Mesenchymal stem cell (in vitro differentiated cells and primary cell): ENCODE results near the gene BCL2L15.

Experiments used
- DNase-seq: peaks from one replicate; pipeline ENCODE4 v3.0.0-alpha.2; 2013
- H2AFZ ChIP-seq: one replicate; pipeline ENCODE4 v1.6.1; 2013; ENCODE audit warnings: low read depth, mild to moderate bottlenecking, control low read depth, inconsistent platforms, low read length, moderate library complexity
- H2AK5ac ChIP-seq: 2 replicates; pipeline ENCODE4 v1.6.1; 2013; ENCODE audit warnings: low read length, moderate library complexity, mild to moderate bottlenecking, inconsistent platforms; ENCODE audit not compliant: severe bottlenecking
- H2BK120ac ChIP-seq: one replicate; pipeline ENCODE4 v1.6.1; 2013; ENCODE audit warnings: low read depth, mild to moderate bottlenecking, inconsistent platforms, low read length, moderate library complexity
- H2BK12ac ChIP-seq, 2 experiments: one replicate each; pipeline ENCODE4 v1.6.1; 2013; ENCODE audit warnings: inconsistent platforms in 2 of 2, low read length in 2 of 2, mild to moderate bottlenecking in 2 of 2, moderate library complexity in 2 of 2, control low read depth in 1 of 2
- H2BK15ac ChIP-seq: one replicate; pipeline ENCODE4 v1.6.1; 2013; ENCODE audit warnings: mild to moderate bottlenecking, low read depth, inconsistent platforms; ENCODE audit not compliant: poor library complexity, severe bottlenecking
- H2BK5ac ChIP-seq: 2 replicates; pipeline ENCODE4 v1.6.1; 2013; ENCODE audit warnings: low read depth, mild to moderate bottlenecking, low read length, control low read depth, inconsistent platforms; ENCODE audit not compliant: poor library complexity, severe bottlenecking
- H3K14ac ChIP-seq, 2 experiments: one replicate each; pipeline ENCODE4 v1.6.1; 2013; ENCODE audit warnings: inconsistent platforms in 2 of 2, low read length in 2 of 2, control low read depth in 1 of 2, mild to moderate bottlenecking in 1 of 2, moderate library complexity in 1 of 2
- H3K18ac ChIP-seq, 2 experiments: one replicate each; pipeline ENCODE4 v1.6.1; 2013; ENCODE audit warnings: inconsistent platforms in 2 of 2, low read length in 2 of 2, control low read depth in 1 of 2, low read depth in 1 of 2, mild to moderate bottlenecking in 1 of 2
- H3K23ac ChIP-seq, 2 experiments: one replicate each; pipeline ENCODE4 v1.6.1; 2013; ENCODE audit warnings: inconsistent platforms in 2 of 2, low read length in 2 of 2, mild to moderate bottlenecking in 2 of 2, moderate library complexity in 2 of 2, control low read depth in 1 of 2
- H3K27ac ChIP-seq: 2 replicates; pipeline ENCODE4 v1.5.1; 2013; ENCODE audit warnings: mild to moderate bottlenecking, moderate library complexity, low read length, control low read depth, inconsistent platforms; ENCODE audit not compliant: poor library complexity, severe bottlenecking
- H3K27me3 ChIP-seq, 2 experiments: 2 replicates each; pipeline versions ENCODE4 v1.6.1 to v1.7.0; 2013; ENCODE audit warnings: low read length in 2 of 2, mild to moderate bottlenecking in 2 of 2, moderate library complexity in 2 of 2, control low read depth in 1 of 2, inconsistent platforms in 1 of 2; ENCODE audit not compliant: control insufficient read depth in 1 of 2, insufficient read depth in 1 of 2
- H3K36me3 ChIP-seq, 2 experiments: 2 replicates each; pipeline versions ENCODE4 v1.6.1 to v1.7.0; 2013; ENCODE audit warnings: low read length in 2 of 2, control low read depth in 1 of 2, inconsistent platforms in 1 of 2, low read depth in 1 of 2, mild to moderate bottlenecking in 1 of 2; ENCODE audit not compliant: insufficient read depth in 2 of 2, control insufficient read depth in 1 of 2
- H3K4ac ChIP-seq, 2 experiments: one replicate each; pipeline ENCODE4 v1.6.1; 2013; ENCODE audit warnings: inconsistent platforms in 2 of 2, low read length in 2 of 2, mild to moderate bottlenecking in 2 of 2, moderate library complexity in 2 of 2, control low read depth in 1 of 2, low read depth in 1 of 2
- H3K4me1 ChIP-seq: 2 replicates; pipeline ENCODE4 v1.6.1; 2013; ENCODE audit warnings: low read depth, low read length, control low read depth; ENCODE audit not compliant: control insufficient read depth, insufficient read depth
- H3K4me2 ChIP-seq: 2 replicates; pipeline ENCODE4 v1.6.1; 2013; ENCODE audit warnings: low read length, mild to moderate bottlenecking, inconsistent platforms; ENCODE audit not compliant: poor library complexity, severe bottlenecking
- H3K4me3 ChIP-seq, 2 experiments: 2 replicates each; pipeline versions ENCODE4 v1.5.1 to v1.7.0; 2013; ENCODE audit warnings: low read length in 2 of 2, mild to moderate bottlenecking in 2 of 2, control low read depth in 1 of 2, low read depth in 1 of 2; ENCODE audit not compliant: insufficient read depth in 1 of 2
- H3K79me1 ChIP-seq: replicated peaks from 2 replicates; pipeline ENCODE4 v1.6.1; 2013; ENCODE audit warnings: mild to moderate bottlenecking, control low read depth, low read length, inconsistent platforms; ENCODE audit not compliant: poor library complexity, severe bottlenecking
- H3K9ac ChIP-seq: 2 replicates; pipeline ENCODE4 v1.7.0; 2013; ENCODE audit warnings: mild to moderate bottlenecking, low read length, moderate library complexity
- H3K9me3 ChIP-seq: 2 replicates; pipeline ENCODE4 v1.7.0; 2013; ENCODE audit warnings: mild to moderate bottlenecking, low read length; ENCODE audit not compliant: control insufficient read depth
- H4K8ac ChIP-seq: one replicate; pipeline ENCODE4 v1.6.1; 2013; ENCODE audit warnings: inconsistent platforms, mild to moderate bottlenecking, low read length, moderate library complexity
- H4K91ac ChIP-seq: one replicate; pipeline ENCODE4 v1.6.1; 2013; ENCODE audit warnings: mild to moderate bottlenecking, low read length, inconsistent platforms
- WGBS: methylation state at CpG from one replicate; pipeline ENCODE4 v1.1.7; 2013; ENCODE audit warnings: mixed read lengths; 5-methylcytosine and 5-hydroxymethylcytosine counted together

The BCL2L15 gene

GRCh38 chr1:113876176-113876575 lies 11.2 kb downstream of the BCL2L15 start:
- Histone ChIP-seq H2AFZ (no peak overlapping the region), H2BK120ac (no peak overlapping the region), H4K91ac (no peak overlapping the region), H3K9ac (no peak overlapping the region), H3K4me3 (no peak overlapping the region), H2BK15ac (no peak overlapping the region), H4K8ac (no peak overlapping the region), H3K4ac (no peak overlapping the region), H3K4me2 (no peak overlapping the region), H2BK5ac (no peak overlapping the region), H3K18ac (no peak overlapping the region), H3K36me3 (no peaks in the 10 kb centered on the region), H3K14ac (no peak overlapping the region), H3K27me3 (no peaks in the 10 kb centered on the region), H3K4me1 (peaks cover 3% of the 10 kb centered on the region), H3K23ac (no peak overlapping the region), H2AK5ac (peak overlapping the region; percentile 57), H2BK12ac (no peak overlapping the region), H3K79me1 (no peaks in the 10 kb centered on the region), H3K9me3 (no peaks in the 10 kb centered on the region), H3K27ac (no peak overlapping the region)
- WGBS: 91% methylated on average over 5 of the region's 5 CpGs
- no peak for DNase-seq

GRCh38 chr1:113875714-113876113 lies 11.7 kb downstream of the BCL2L15 start:
- Histone ChIP-seq H2BK5ac (no peak overlapping the region), H4K8ac (no peak overlapping the region), H2BK120ac (no peak overlapping the region), H3K4ac (no peak overlapping the region), H3K14ac (no peak overlapping the region), H2BK15ac (no peak overlapping the region), H2AK5ac (no peak overlapping the region), H3K9me3 (no peaks in the 10 kb centered on the region), H3K4me2 (no peak overlapping the region), H3K23ac (no peak overlapping the region), H3K36me3 (no peaks in the 10 kb centered on the region), H3K18ac (no peak overlapping the region), H4K91ac (no peak overlapping the region), H3K4me1 (peaks cover 3% of the 10 kb centered on the region), H3K4me3 (no peak overlapping the region), H3K79me1 (no peaks in the 10 kb centered on the region), H2AFZ (no peak overlapping the region), H3K9ac (no peak overlapping the region), H2BK12ac (no peak overlapping the region), H3K27me3 (no peaks in the 10 kb centered on the region), H3K27ac (no peak overlapping the region)
- WGBS: no CpG with 5 or more reads among the region's 2 CpGs
- no peak for DNase-seq

- Histone ChIP-seq H3K79me1 (no peaks in the 10 kb centered on the region), H4K8ac (no peak overlapping the region), H3K23ac (no peak overlapping the region), H3K9me3 (no peaks in the 10 kb centered on the region), H3K36me3 (no peaks in the 10 kb centered on the region), H3K4me1 (peaks cover 3% of the 10 kb centered on the region), H3K18ac (no peak overlapping the region), H3K27me3 (no peaks in the 10 kb centered on the region), H2AFZ (no peak overlapping the region), H3K4ac (no peak overlapping the region), H2BK15ac (no peak overlapping the region), H2BK12ac (no peak overlapping the region), H2AK5ac (no peak overlapping the region), H2BK120ac (no peak overlapping the region), H4K91ac (no peak overlapping the region), H2BK5ac (no peak overlapping the region), H3K14ac (no peak overlapping the region), H3K9ac (no peak overlapping the region), H3K27ac (no peak overlapping the region), H3K4me2 (no peak overlapping the region), H3K4me3 (no peak overlapping the region)
- WGBS: no CpG with 5 or more reads among the region's 1 CpG
- no peak for DNase-seq
Observed at GRCh38 chr1:113874012-113874879, 13.1 kb downstream of the BCL2L15 start.

GRCh38 chr1:113872219-113872935 lies 15.0 kb downstream of the BCL2L15 start:
- H3K27ac ChIP-seq: no peak overlapping the region
- H4K91ac ChIP-seq: no peak overlapping the region
- H2BK12ac ChIP-seq: no peak overlapping the region
- H3K4ac ChIP-seq: no peak overlapping the region
- H2AK5ac ChIP-seq: no peak overlapping the region
- H3K36me3 ChIP-seq: no peaks in the 10 kb centered on the region
- no peak overlapping the region for H2BK15ac ChIP-seq
- no peak overlapping the region for H3K23ac ChIP-seq
- H2BK5ac ChIP-seq: no peak overlapping the region
- no peak overlapping the region for H3K18ac ChIP-seq
- H2AFZ ChIP-seq: no peak overlapping the region
- no peak overlapping the region for H3K9ac ChIP-seq
- H3K79me1 ChIP-seq: no peaks in the 10 kb centered on the region
- H3K4me1 ChIP-seq: peaks cover 2% of the 10 kb centered on the region
- H2BK120ac ChIP-seq: no peak overlapping the region
- H3K4me3 ChIP-seq: no peak overlapping the region
- H3K9me3 ChIP-seq: no peaks in the 10 kb centered on the region
- H3K4me2 ChIP-seq: no peak overlapping the region
- no peak for DNase-seq
- no peaks in the 10 kb centered on the region for H3K27me3 ChIP-seq
- no peak overlapping the region for H3K14ac ChIP-seq
- no peak overlapping the region for H4K8ac ChIP-seq
